ENCODE data around the gene ZEB1. TPM values are rescaled to one million over a fixed set of nuclear protein-coding genes. Genes with fewer than 3 reads are reported as not detected.

ZEB1 gene
- total and polyA plus RNA-seq, 2 of the 8 experiments (the other 6 are each of a cell fraction or from before 2014, with no cell fraction given) = 0.08 to 0.15 TPM

DNA sequence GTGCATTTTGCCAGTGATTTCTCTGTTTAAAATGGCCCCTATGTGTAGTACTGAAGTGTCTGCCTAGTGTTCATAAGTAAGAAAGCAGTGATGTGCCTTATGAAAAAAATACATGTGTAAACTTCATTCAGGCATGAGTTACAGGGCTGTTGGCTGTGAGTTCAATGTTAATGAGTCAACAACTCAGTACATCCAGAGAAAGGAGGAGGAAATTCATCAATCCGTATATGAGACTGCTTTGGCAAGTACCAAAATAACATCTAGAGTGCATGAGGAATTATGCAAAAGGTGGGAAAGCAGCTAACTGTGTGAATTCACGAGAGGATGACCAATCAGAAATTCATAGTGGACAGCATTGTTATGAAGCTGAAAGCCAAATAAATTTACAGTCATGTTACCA lies 255.6 kb downstream of the ZEB1 start:
- no peak overlapping the region for H3K14ac ChIP-seq (ENCODE audit: insufficient read length)
- no peak overlapping the region for H3K27ac ChIP-seq (ENCODE audit: low read depth, low read length)
- H3K4me1 ChIP-seq (replicated peaks in 1 of 4; ENCODE audit: control insufficient read depth in 3 of 4, insufficient read depth in 4 of 4, low read length in 3 of 4) = no peaks in the 10 kb centered on the region
- no peak overlapping the region for H3K4ac ChIP-seq (replicated peaks; ENCODE audit: insufficient read length, low read depth, low read length)
- H3K9me3 ChIP-seq (ENCODE audit: insufficient read depth in 2 of 2, low read depth in 1 of 2, low read length in 1 of 2) = 0 out of 4 replicates have a peak, but pooled peaks cover 0 to 8% of the 10 kb centered on the region in 2 experiments
- H2BK15ac ChIP-seq (ENCODE audit: low read length) = no peak overlapping the region
- no peak overlapping the region for H3K56ac ChIP-seq (replicated peaks; ENCODE audit: insufficient read length, low read depth, low read length)
- 92% methylated on average over 2 of the region's 2 CpGs; no CpG with 5 or more reads in 1 of the 2 experiments for WGBS, 2 experiments (ENCODE audit: extremely low coverage in 1 of 2, insufficient coverage in 1 of 2, insufficient read length in 1 of 2, insufficient replicate concordance in 2 of 2, low coverage in 1 of 2, low lambda C conversion rate in 2 of 2, missing lambda C conversion rate in 1 of 2)
- H4K91ac ChIP-seq (replicated peaks; ENCODE audit: insufficient read length, low read length) = no peak overlapping the region
- H4K8ac ChIP-seq (ENCODE audit: extremely low read depth, insufficient read depth, low read length) = no peak overlapping the region
- no peak overlapping the region for H4K5ac ChIP-seq (ENCODE audit: insufficient read length, low read depth, low read length)
- no peak overlapping the region for H3K4me2 ChIP-seq (ENCODE audit: insufficient read depth in 1 of 2, low read depth in 2 of 2, low read length in 2 of 2)
- TF ChIP-seq SUZ12 (IDR thresholded peaks at IDR 0.05; ENCODE audit: low read length) (no peak), KDM5A (IDR thresholded peaks at IDR 0.05; ENCODE audit: low read length) (no peak), BRCA1 (IDR thresholded peaks at IDR 0.05; ENCODE audit: low read depth, low read length) (no peak)
- TF ChIP-seq, protein P1, sequence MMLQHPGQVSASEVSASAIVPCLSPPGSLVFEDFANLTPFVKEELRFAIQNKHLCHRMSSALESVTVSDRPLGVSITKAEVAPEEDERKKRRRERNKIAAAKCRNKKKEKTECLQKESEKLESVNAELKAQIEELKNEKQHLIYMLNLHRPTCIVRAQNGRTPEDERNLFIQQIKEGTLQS (IDR thresholded peaks at IDR 0.05; ENCODE audit: insufficient read depth, low read depth, low read length) = no peak
- no peak for DNase-seq (ENCODE audit: low read depth in 1 of 2, low spot score in 2 of 2)
- no peak overlapping the region for H3K4me3 ChIP-seq (ENCODE audit: extremely low read depth in 1 of 4, insufficient read depth in 2 of 4, low read depth in 3 of 4, low read length in 4 of 4)
- H2AFZ ChIP-seq (ENCODE audit: low read length) = no peak overlapping the region
- H2BK120ac ChIP-seq (replicated peaks; ENCODE audit: low read depth, low read length) = no peak overlapping the region
- no peaks in the 10 kb centered on the region for H3K79me2 ChIP-seq (ENCODE audit: control insufficient read depth in 1 of 2, insufficient read depth in 2 of 2, low read length in 2 of 2)
- H2AK5ac ChIP-seq (ENCODE audit: low read depth, low read length) = no peak overlapping the region
- ChIA-PET POLR2A (ENCODE audit: partially characterized antibody) (no interaction called here), CTCF (ENCODE audit: partially characterized antibody) (interaction anchor here (0.6 kb wide), 1 partner anchor 9 kb away, joined by 3 read pairs; no protein-coding TSS in a partner anchor)
- H4K20me1 ChIP-seq (replicated peaks in 1 of 2; ENCODE audit: control insufficient read depth in 1 of 2, insufficient read depth in 2 of 2, low read length in 2 of 2) = no peaks in the 10 kb centered on the region
- H3K36me3 ChIP-seq (ENCODE audit: control insufficient read depth in 2 of 4, insufficient read depth in 4 of 4, low read length in 3 of 4) = no peaks in the 10 kb centered on the region; a peak in 1 of 8 replicates
- FAIRE-seq = no peak
- no peak overlapping the region for H3K18ac ChIP-seq (ENCODE audit: extremely low read depth, low read length)
- no peak overlapping the region for H2BK5ac ChIP-seq (ENCODE audit: low read depth, low read length)
- no peak overlapping the region for H2BK12ac ChIP-seq (ENCODE audit: low read depth, low read length)
- no peak overlapping the region for H2BK20ac ChIP-seq (ENCODE audit: low read length)
- H3K79me1 ChIP-seq (ENCODE audit: low read depth, low read length) = no peaks in the 10 kb centered on the region
- no peaks in the 10 kb centered on the region for H3K23me2 ChIP-seq (ENCODE audit: low read depth, low read length)
- no peaks in the 10 kb centered on the region for H3K27me3 ChIP-seq (replicated peaks in 1 of 4; ENCODE audit: control insufficient read depth in 3 of 4, extremely low read depth in 1 of 4, insufficient read depth in 3 of 4, low read length in 3 of 4)
- no peak overlapping the region for H3K23ac ChIP-seq (ENCODE audit: insufficient read length)
- no peak overlapping the region for H3K9ac ChIP-seq (replicated peaks in 1 of 4; ENCODE audit: extremely low read depth in 1 of 4, low read depth in 3 of 4, low read length in 3 of 4)
